Endodermal cell (in vitro differentiated cells): Measurements from ENCODE around the gene FAM131A. TPM values are rescaled to one million over a fixed set of nuclear protein-coding genes. Genes with fewer than 3 reads are reported as not detected.
A peak's percentile ranks its signal among the peaks of the same experiment; 100 is the strongest.

Source experiments
- DNase-seq: peaks from one replicate; pipeline ENCODE4 v3.0.0-alpha.2; 2017
- H3K27ac ChIP-seq: 2 replicates; pipeline ENCODE4 v1.5.1; 2013; ENCODE audit warnings: mild to moderate bottlenecking, low read depth, low read length, moderate library complexity
- H3K27me3 ChIP-seq: 2 replicates; pipeline ENCODE4 v1.6.1; 2013; ENCODE audit warnings: mild to moderate bottlenecking, low read length, moderate library complexity; ENCODE audit not compliant: insufficient read depth, control insufficient read depth, poor library complexity, severe bottlenecking
- H3K36me3 ChIP-seq: 2 replicates; pipeline ENCODE4 v1.7.0; 2013; ENCODE audit warnings: mild to moderate bottlenecking, low read length, moderate library complexity; ENCODE audit not compliant: control insufficient read depth, insufficient read depth
- H3K4me1 ChIP-seq: one replicate; pipeline ENCODE4 v1.7.0; 2013; ENCODE audit warnings: low read length; ENCODE audit not compliant: control insufficient read depth, insufficient read depth
- H3K4me3 ChIP-seq: 2 replicates; pipeline ENCODE4 v1.5.1; 2013; ENCODE audit warnings: mild to moderate bottlenecking, low read length, moderate library complexity
- H3K9ac ChIP-seq: 2 replicates; pipeline ENCODE4 v1.6.1; 2013; ENCODE audit warnings: mild to moderate bottlenecking, low read length, moderate library complexity; ENCODE audit not compliant: poor library complexity, severe bottlenecking; ENCODE audit errors: extremely low read depth
- H3K9me3 ChIP-seq: 2 replicates; pipeline ENCODE4 v1.6.1; 2013; ENCODE audit warnings: mild to moderate bottlenecking, low read length, moderate library complexity; ENCODE audit not compliant: control insufficient read depth
- H3K27ac Mint-ChIP-seq: 2 replicates; pipeline ENCODE4 v1.8.0; 2020; ENCODE audit warnings: mixed read lengths
- H3K27me3 Mint-ChIP-seq: 2 replicates; pipeline ENCODE4 v1.8.0; 2021; ENCODE audit warnings: mild to moderate bottlenecking, mixed read lengths; ENCODE audit not compliant: insufficient read depth
- H3K36me3 Mint-ChIP-seq: 2 replicates; pipeline ENCODE4 v1.8.0; 2020; ENCODE audit warnings: low read depth, mixed read lengths
- H3K4me1 Mint-ChIP-seq: 2 replicates; pipeline ENCODE4 v1.8.0; 2020; ENCODE audit warnings: mixed read lengths
- H3K4me3 Mint-ChIP-seq: 2 replicates; pipeline ENCODE4 v1.8.0; 2020; ENCODE audit warnings: mild to moderate bottlenecking, moderate library complexity, mixed read lengths
- H3K9me3 Mint-ChIP-seq: 2 replicates; pipeline ENCODE4 v1.8.0; 2020; ENCODE audit warnings: mild to moderate bottlenecking, mixed read lengths
- CTCF ChIP-seq: fragments of 200-600 bp; sonication (generic); conservative IDR thresholded peaks from 2 replicates; pipeline ENCODE4 v1.5.0; 2021; ENCODE audit warnings: antibody characterized with exemption, mild to moderate bottlenecking
- WGBS, 2 experiments: methylation state at CpG; one replicate each; pipeline versions ENCODE4 v1.1.5 to v1.1.7; 2013; ENCODE audit warnings: missing lambda C conversion rate in 2 of 2, mixed read lengths in 1 of 2; ENCODE audit not compliant: insufficient coverage in 1 of 2, insufficient read length in 1 of 2; 5-methylcytosine and 5-hydroxymethylcytosine counted together
- total RNA-seq, 2 donors: library from RNA; stranded (reverse); fragmentation: NEBNext Ultra II Directional in 1 of 2; extraction: Animal tissue kit (Norgen Biotek cat#: 25700) in 1 of 2; gene quantifications; 2 replicates in 1 of 2; 3 replicates in 1 of 2; pipeline ENCODE4 v1.2.1, GENCODE V29; 2021

The FAM131A gene
- total RNA-seq, 2 donors from 2014 or later, result 18.3 to 24.1 TPM

- Histone ChIP-seq H3K27ac (no peak overlapping the region), H3K4me1 (peaks cover 5% of the 10 kb centered on the region), H3K9ac (no peak overlapping the region), H3K4me3 (peak overlapping the region; percentile 95), H3K36me3 (peaks cover 59% of the 10 kb centered on the region), H3K9me3 (no peaks in the 10 kb centered on the region), H3K27me3 (no peaks in the 10 kb centered on the region)
- WGBS, 2 experiments, result 95 to 100% methylated on average over 1 to 5 of the region's 5 CpGs
- H3K4me1 Mint-ChIP-seq, result peaks cover 22% of the 10 kb centered on the region
- peak overlapping the region; percentile 20 for H3K27ac Mint-ChIP-seq
- DNase-seq, result no peak
- H3K27me3 Mint-ChIP-seq, result no peaks in the 10 kb centered on the region
- no peaks in the 10 kb centered on the region for H3K9me3 Mint-ChIP-seq
- peak overlapping the region; percentile 84 for H3K4me3 Mint-ChIP-seq
- no peak for TF ChIP-seq CTCF
- H3K36me3 Mint-ChIP-seq, result peaks cover 46% of the 10 kb centered on the region
These were observed 20.2 kb upstream of the FAM131A start for GRCh38 chr3:184317201-184317600.

GRCh38 chr3:184320104-184320445 is 17.3 kb upstream of the FAM131A start:
- Histone ChIP-seq H3K4me1 (peaks cover 5% of the 10 kb centered on the region), H3K27ac (no peak overlapping the region), H3K27me3 (no peaks in the 10 kb centered on the region), H3K9ac (no peak overlapping the region), H3K36me3 (peaks cover 87% of the 10 kb centered on the region), H3K4me3 (no peak overlapping the region), H3K9me3 (no peaks in the 10 kb centered on the region)
- Mint-ChIP-seq H3K4me1 (peaks cover 22% of the 10 kb centered on the region), H3K27ac (no peak overlapping the region), H3K9me3 (no peaks in the 10 kb centered on the region), H3K4me3 (no peak overlapping the region), H3K27me3 (no peaks in the 10 kb centered on the region), H3K36me3 (peaks cover 72% of the 10 kb centered on the region)
- WGBS, 2 experiments, result 95% methylated on average over 4 of the region's 4 CpGs; no CpG with 5 or more reads in 1 of the 2 experiments
- no peak for TF ChIP-seq CTCF
- no peak for DNase-seq

- Histone ChIP-seq H3K27ac (no peak overlapping the region), H3K4me1 (peaks cover 2% of the 10 kb centered on the region), H3K9ac (no peak overlapping the region), H3K27me3 (no peaks in the 10 kb centered on the region), H3K4me3 (no peak overlapping the region), H3K36me3 (peaks cover 98% of the 10 kb centered on the region), H3K9me3 (no peaks in the 10 kb centered on the region)
- Mint-ChIP-seq H3K27me3 (no peaks in the 10 kb centered on the region), H3K27ac (no peak overlapping the region), H3K4me3 (no peak overlapping the region), H3K36me3 (peaks cover 86% of the 10 kb centered on the region), H3K9me3 (no peaks in the 10 kb centered on the region), H3K4me1 (peaks cover 15% of the 10 kb centered on the region)
- no peak for DNase-seq
- TF ChIP-seq CTCF, result no peak
- WGBS, 2 experiments, result 92% methylated on average over 4 of the region's 5 CpGs; no CpG with 5 or more reads in 1 of the 2 experiments
These were observed 15.7 kb upstream of the FAM131A start for GRCh38 chr3:184321666-184322065.
